DMS 273 treated with DMSO at 0.1 percent for 48 hours (cell line): ENCODE data around the gene SLC39A13.

Experiments used
- DNase-seq: peaks from one replicate; lab custom pipeline; 2025; lab: John Stamatoyannopoulos, UW

The SLC39A13 gene

GRCh38 chr11:47453365-47453764 is 45.0 kb downstream of the SLC39A13 start:
- DNase-seq: no peak

GRCh38 chr11:47454258-47454671 is 45.9 kb downstream of the SLC39A13 start:
- DNase-seq: peak; percentile 43

- DNase-seq: no peak
Measured at GRCh38 chr11:47460571-47461235, 52.3 kb downstream of the SLC39A13 start.

- no peak for DNase-seq
Measured at GRCh38 chr11:47461876-47462275, 53.5 kb downstream of the SLC39A13 start.

- no peak for DNase-seq
Measured at GRCh38 chr11:47464483-47464882, 56.1 kb downstream of the SLC39A13 start.
